Ammon's horn (tissue), 1 donor: ENCODE measurements around the gene ALDH4A1.

Experiments used
- DNase-seq: peaks from one replicate; pipeline ENCODE4 v3.0.0-alpha.2; 2016; ENCODE audit warnings: low spot score

Gene ALDH4A1

DNA sequence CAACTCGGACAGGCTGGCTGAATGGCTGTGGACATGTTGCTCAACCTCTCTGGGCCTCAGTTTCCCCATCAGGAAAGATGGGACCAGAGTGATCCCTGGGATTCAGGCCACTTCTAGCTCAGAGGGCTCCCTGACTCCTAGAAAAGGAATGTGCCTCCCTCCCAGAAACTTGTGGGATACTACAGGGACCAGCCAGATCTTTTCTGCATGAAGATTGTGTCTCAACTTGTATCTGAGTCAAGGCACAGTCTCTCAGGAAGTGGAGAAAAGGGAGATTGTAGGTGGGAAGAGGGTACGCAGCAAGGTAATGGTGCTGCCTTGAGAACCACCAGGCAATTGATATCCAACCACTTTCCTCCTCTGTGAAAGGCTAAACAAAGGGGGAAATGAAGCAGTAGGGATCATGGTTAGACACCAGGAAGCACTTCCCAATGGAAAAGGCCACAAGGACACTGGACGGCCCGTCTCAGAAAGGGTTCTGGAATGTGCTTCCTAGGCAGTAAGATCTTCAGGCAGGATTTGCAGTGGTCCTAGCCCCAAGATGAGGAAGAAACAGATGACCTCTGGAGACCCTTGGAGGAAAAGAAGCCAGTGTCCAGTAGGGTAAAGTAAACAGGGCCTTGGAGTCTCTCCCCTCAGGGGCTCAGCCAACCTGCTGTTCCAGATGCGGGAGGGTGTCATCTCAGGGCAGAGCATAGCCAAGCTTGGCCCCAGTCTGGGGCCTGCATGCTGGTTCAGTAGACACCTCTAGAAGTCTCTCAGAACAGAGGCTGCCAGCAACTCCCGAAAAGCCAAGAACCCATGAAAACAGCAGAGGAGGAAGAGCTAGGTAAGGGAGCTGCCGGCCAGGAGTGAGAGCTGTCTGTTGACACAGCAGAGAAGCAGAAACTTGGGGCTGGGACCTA lies 37.3 kb upstream of the ALDH4A1 start:
- DNase-seq = no peak

DNA sequence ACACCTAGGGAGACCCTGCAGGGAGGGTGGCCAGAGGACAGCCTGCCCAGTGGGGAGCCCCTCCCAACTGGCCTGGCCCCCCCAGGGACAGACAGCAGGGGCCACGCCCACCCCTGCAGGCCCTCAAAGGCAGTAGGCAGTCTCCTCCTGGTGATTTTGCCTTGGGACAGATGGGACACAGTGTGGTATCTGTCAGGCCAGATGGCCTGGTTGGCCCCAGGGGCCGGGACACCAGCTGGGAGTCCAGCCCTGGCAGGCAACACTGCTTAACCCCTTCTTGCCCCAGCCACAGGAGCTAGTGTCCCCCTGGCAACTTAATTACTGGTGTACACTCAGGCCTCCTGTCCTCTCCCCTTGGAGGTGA lies 36.3 kb upstream of the ALDH4A1 start:
- no peak for DNase-seq

DNA sequence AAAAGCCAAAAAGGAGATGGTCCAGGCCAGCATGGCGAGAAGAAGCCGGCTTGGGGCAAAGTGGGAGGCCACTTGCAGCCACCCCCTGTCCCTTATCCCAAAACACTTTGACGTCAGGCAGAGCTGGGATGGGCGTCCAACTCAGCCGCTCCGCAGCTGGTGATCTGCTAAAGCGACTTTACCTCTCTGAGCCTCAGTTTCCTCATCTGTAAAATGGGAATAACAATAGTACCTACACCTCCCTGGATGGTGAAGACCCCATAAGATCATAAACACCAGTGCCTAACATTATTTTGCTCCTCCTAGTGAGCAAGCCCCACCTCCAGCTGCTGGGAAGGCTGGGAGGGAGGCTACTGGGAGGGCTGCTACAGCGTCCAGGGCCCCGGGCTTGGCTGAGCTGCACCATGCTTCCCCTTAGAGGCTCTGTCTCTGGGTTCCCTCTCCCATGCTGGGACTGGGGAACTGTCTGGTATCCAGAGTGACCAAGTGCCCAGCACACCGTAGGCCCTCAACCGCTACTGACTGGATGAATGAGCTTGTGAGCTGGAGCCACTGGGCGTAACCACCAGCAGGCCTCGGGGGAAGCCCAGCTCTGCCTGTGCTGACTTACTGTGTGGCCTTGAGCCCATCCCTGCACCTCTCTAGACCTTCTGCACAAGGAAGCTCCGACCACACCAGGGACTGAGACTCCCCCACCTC lies 35.8 kb upstream of the ALDH4A1 start:
- no peak for DNase-seq

DNA sequence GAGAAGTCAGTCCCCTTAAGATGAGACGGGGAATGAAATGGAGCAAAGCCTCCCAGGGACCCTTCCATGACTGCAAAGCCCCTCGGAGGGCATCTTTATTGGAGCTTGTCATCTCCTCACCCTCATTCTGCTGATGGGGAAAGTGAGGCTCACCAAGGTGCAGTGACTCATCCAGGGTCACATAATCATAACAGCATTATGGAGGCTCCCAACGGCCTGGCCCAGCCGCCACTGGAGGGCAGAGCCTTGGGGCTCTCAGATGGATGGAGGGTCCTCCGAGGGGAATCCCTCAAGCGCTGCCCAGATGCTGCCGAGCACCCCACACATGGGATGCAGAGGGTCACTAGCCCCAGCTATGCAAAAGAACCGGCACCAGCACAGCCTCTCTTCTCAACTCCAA lies 35.2 kb upstream of the ALDH4A1 start:
- DNase-seq = no peak

DNA sequence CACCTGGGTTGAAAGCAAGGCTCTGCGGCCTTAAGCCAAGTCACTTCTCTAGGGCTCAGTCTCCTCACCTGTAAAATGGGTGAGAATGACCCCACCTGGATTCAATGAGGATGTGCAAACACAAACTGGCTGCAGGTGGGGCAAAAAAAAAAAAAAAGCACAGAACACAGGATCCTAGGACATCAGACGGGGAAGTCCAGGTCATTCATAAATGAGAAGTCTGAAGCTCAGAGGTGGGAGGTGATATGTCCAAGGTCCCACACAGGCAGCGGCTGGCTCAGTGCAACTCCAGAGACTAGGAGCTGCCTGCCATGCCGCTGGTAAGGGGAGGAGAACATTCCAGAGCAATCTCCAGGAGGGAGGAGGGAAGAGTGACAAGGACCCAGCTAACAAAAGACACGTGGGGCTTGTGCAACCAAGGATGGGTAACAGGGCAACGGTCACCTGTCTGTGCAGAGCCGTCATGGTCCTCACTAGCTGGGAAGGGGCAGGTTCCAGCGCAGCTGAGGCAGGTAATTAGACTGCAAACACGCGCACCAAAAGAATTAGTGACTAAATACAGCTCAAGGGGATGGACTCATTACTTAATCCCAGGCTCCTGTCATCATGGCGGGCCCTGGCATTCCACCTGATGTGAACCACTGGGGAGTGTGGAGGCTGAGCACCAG lies 34.6 kb upstream of the ALDH4A1 start:
- DNase-seq = no peak

DNA sequence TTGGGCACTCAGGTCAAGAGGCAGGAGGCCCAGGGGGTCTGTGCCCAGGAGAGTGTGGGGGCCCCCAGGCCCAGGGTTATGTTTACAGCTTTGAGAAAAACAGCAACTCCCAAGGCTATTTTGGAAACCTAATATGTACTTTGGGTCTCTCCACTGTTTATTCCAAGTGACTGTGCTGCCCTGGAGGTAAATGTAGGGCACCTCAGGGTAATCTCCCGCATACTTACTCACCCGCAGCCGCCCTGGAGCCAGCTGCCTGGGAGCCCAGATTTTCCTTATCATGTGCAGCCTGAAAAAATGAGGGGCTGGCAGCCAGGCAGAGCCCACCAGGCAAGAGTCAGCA lies 34.1 kb upstream of the ALDH4A1 start:
- DNase-seq = no peak

DNA sequence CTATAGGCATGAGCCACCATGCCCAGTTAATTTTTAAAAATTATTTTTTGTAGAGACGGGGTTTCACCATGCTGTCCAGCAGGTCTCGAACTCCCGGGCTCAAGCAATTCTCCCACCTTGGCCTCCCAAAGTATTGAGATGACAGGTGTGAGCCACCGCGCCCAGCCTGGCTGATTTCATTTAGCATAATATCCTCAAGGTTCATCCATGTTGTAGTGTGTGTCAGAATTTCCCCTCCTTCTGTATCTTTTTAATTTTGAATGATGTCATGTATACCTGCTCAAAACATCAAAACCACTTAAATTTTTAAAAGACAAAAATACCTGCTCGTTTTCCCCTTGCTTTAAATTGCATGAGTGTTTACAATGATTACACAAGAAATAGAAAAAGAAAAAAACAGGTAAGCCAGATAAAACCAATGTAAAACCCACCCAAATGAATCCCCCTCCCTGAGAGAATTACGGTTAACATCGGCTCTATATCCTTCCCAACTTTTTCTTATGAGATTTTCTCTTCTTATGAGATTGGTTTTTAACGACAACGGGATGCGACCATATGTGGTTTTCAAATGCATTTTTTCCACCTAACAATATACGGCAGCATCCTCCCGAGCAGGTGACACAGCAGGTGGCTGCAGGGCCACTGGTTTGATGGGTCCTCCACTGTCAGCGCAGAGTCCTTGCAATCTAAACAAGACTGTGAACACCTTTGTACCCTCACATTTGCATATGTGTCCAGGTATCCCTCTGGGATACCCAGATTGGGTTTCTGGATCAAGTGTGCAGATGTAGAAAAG lies 32.0 kb upstream of the ALDH4A1 start:
- DNase-seq = no peak

DNA sequence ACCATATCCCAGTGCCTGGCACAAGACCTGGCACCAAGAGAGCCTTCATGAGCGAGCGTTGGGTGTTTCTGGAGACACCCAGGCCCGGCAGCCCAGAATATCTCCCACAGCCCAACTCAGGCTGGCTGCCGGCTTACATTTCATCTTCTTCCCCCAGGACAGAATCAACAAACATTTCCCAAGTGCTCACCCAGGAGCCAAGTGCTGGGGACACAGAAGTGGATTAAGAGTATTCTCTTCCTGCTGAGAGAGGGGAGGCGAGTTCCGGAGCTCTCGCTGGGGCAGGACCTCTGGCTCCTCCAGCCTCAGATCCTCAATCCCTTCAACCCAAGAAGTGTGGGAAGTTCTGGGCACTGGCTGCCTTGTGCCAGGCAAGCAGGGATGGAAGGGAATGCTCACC lies 30.5 kb upstream of the ALDH4A1 start:
- DNase-seq = no peak

DNA sequence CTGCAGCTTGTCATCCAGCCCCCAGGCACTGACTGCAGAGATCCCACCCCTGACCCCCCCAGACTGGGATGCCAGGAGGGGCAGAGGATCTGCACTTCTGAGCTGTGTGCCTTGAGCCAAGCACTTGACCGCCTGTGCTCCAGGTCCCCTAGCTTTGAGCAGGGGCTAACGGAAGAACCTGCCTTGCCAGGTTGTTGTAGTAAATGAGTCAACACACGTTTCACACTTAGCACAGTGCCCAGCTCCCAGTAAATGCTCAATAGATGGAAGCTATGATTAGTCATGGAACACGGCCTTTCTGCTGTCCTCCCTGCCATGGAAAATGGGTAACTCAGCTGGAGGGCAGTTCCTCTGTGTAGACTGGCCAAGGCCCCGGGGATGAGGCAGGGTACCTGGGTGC lies 30.0 kb upstream of the ALDH4A1 start:
- DNase-seq = no peak

DNA sequence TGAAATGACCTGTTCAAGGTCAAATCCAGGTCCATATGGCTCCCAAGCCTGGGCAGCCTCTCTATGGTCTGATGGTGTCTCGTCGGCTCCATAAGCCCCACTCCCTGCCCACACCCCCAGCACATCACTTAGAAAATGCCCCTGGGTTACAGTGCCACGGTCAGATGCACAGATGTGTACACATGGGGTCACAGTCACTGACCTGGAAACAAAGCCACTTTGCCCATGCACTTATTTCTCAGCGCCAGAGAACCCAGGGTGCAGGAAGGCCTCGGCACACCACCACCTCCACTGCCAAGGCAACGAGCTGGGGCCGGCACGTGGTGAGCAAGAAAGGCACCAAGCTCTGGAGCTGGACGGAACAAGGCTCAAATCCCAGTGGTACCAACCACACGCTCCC lies 29.4 kb upstream of the ALDH4A1 start:
- DNase-seq = no peak

DNA sequence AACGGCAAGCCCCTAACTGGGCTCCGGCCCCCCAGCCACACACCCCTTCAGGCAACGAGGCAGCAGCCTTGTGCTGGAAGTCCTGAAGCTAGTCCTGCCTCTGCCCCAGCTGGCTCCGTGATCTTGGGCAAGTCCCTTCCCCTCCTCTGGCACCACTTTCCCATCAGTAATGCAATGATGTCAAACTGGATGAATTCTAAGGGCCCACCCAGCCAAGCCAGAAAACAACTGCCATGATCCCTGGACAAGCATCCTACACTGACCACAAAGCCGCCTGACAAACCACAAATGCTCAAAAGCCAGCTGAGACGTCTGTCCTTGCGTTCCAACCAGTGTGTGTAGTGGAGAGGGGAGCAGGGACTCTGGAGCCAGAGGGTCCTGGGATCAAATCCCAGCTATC lies 27.3 kb upstream of the ALDH4A1 start:
- no peak for DNase-seq

DNA sequence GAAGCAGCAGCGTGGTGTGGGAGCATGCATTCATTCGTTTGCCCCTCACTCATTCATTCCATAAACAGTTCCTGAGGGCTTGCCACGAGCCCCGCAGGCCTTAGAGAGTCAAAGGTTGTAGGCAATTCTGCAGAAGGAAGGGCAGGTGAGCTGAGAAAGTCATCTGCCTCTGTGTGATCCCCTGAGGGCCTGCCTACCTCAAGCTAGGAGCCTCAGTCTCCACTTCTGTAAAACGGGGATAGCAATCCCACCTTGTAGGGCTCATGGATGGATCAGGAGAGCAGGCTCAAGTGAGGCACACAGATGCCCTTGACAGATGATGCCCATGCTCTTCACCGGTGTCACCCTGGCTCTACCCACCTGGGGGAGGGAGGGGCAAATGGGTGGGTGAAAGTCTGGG lies 26.6 kb upstream of the ALDH4A1 start:
- no peak for DNase-seq

DNA sequence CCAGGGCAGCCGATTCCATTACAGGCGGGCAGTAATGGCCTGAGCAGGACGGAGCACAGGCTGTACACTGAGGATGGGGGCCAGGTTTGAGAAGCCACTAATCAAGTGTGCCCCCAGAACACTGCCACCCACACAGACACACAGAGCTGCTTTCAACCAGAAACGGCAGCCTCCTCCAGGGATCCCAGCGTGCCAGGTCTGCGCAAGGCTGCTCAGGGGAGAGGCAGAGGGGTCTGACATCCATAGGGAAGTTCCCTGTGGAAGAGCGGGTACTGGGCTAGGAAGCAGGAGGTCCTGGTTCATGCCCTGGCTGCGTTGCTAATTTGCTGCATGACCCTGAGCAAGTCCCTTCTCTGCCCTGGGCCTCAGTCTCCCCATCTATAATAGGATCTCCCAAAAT lies 26.1 kb upstream of the ALDH4A1 start:
- no peak for DNase-seq

DNA sequence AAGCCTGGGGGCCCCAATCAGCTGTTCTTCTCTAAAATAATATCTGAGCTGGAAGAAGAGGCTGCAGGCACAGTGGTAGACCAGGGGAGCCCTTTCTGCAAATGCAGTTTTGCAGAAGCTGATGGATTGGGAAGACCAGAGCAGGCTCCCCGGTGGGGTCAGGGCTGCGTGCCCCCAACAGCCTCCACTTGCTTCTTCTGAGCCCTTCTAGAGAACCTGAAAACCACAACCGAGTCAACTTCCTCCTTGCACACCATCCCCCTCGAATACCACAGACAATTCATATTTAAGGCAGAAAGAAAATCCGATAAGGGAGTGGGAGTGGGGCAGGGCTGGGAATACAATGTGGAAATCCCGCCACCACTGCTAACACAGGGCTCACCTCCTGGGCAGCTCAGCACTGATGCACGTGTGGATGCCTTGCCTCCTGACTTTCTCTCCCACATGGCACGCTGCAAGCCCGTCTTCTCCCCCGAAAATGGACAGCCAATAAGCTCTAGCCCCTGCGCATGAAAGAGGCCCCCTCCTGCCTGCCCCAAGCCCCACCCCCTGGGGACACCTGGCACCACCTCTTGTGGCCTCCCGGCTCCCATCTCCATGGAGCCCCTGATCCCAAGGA lies 25.4 kb upstream of the ALDH4A1 start:
- no peak for DNase-seq

DNA sequence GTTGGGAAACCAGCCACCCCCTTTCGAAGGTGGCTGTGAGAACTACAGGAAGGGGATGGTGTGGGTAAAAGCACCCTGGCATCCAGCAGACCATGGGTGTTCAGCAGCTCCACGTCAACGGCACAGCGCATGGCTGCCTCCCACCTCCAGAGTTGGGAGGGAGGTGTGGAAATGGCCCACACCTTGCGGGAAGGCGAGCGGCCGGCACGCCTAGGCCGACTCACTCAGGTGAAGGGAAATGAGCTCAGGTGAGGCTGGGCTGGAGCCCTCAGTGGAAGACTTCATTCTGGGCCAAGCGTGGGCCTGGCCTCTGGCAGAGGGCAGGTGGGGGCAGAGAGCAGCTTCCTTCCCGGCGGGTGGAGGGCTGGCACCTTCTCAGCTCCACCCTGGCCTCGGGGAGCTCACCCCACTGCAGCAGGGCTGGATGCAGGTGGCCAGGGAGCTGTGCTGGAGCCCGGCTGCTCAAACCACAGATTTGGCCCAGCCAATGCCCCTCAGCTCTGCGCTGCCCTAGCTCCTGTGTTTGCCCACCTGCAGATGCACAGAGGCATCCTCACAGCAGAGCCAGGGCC lies 24.8 kb upstream of the ALDH4A1 start:
- DNase-seq = no peak

DNA sequence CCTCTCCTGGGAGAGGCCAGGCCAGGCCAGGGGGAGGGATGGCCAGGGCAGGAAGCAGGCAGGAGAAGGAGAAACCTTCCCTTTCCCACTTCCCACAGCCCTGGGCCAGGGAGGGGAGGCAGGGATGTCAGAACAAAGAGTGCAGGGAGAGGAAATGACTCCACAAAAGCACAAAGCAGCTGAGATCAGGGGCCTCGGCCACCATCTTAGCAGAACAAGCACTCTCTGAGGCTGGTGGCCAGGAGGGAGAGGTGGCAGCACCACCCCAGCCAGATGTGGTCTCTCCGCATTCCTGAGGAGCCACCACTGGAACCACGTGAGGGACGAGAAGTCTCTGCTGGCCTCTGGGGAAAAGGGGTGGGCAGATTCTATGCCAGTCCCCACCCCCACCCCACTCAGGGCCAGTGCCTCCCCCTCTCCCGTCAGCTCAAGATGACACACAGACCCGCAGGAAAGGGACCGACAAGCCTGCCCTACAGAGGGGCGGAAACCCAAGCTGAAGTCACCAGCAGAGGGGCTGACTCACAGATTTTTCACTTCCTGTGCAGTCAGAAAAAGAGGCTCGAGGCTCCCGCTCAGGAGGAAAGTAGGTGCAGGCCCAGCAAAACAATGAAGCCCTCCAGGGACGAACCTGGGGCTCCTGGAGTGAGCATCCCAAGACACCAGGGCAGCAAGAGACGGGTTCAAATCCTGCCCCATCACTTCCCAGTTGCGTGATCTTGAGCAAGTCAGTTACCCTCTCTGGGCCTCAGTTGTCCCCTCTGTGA lies 24.1 kb upstream of the ALDH4A1 start:
- no peak for DNase-seq

DNA sequence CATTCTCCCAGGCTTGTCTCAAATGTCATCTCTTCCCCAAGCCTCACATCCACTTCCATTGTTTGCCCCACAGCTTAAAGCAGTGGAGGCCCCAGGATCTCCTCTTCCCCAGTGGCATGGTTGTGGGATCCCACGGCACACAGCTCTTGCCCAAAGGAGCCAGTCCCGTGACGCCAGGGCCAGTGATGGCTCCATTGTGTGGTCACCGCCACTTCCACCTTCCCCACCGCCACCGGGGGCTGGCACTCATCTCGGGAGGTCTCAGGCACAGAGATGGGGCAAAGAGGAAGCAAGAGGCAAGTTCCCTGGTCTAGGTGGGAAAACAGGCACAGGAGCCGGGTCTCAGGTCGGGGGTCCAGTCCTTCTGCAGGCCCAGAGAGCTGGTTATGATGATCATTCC lies 22.9 kb upstream of the ALDH4A1 start:
- DNase-seq = no peak

DNA sequence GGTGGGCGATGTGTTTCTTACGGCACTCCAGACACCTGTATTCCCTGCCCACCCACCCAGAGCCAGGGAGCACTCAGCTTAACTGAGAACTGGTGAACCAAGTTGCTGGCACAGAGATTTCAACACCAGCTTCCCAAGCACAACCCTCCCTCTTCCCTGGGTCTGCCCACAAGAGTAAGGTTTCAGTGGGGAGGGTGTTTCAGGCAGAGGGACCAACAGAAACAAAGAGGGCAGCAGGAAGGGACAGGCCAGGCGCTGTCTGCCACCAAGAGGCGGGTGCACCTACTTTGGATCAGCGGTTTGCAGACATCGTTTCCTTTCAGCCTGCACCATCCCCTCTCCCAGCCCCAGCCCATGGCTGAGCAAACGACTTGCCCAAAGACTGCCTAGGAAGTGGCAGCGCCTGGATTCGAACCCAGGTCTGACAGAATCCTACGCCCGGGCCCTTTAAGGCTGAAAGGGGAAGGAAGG lies 21.9 kb upstream of the ALDH4A1 start:
- DNase-seq = no peak

DNA sequence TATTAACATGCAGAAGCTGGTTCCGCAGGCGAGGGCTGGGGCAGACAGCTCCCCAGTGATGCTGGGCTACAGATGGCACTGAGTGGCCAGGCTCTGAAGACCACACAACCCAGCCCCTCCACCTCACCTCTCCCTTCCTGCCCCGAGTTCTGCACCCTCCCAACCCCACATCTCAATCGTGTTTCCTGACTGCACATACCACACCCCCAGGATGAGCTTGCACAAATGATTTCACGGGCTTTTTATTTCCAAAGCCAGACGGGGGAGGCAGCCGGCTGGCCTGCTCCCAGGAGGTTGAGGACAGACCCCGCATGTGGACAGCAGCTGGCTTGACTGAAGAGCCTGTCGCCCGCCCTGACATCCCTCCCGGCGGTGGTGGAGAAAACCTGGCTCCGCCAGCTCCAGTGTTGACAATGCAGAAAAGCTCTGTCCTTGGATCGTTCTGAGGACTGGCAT lies 21.4 kb upstream of the ALDH4A1 start:
- no peak for DNase-seq
